OCI-LY1 (cell line): Measurements from ENCODE around the gene OR5AU1.
"Not testable (repeated sequence)": the region's sequence is repeated elsewhere in the genome, so short reads cannot be mapped to it uniquely, and the experiment has no call there.

Experiments used
- H2AFZ ChIP-seq: fragments of 200-600 bp; sonication (generic), shearing (Covaris generic); 2 replicates; pipeline ENCODE4 v1.6.0; 2014; ENCODE audit warnings: antibody characterized with exemption, mild to moderate bottlenecking, low read length
- H3F3A ChIP-seq: fragments of 200-600 bp; sonication (generic), shearing (Covaris generic); 2 replicates; pipeline ENCODE4 v1.6.0; 2014; ENCODE audit warnings: mild to moderate bottlenecking, antibody characterized with exemption, low read length, moderate library complexity; ENCODE audit not compliant: insufficient read depth
- H3K27ac ChIP-seq: fragments of 200-600 bp; sonication (generic); 2 replicates; pipeline ENCODE4 v1.5.1; 2014; ENCODE audit warnings: low read length, mixed run types, mild to moderate bottlenecking, low read depth; ENCODE audit not compliant: poor library complexity, severe bottlenecking
- H3K27me3 ChIP-seq: fragments of 200-600 bp; sonication (generic); 2 replicates; pipeline ENCODE4 v1.6.0; 2014; ENCODE audit warnings: antibody characterized with exemption, mild to moderate bottlenecking, low read length, moderate library complexity; ENCODE audit not compliant: insufficient read depth
- H3K36me3 ChIP-seq: fragments of 200-600 bp; sonication (generic); 2 replicates; pipeline ENCODE4 v1.6.1; 2014; ENCODE audit warnings: mild to moderate bottlenecking, antibody characterized with exemption, low read length, moderate library complexity, mixed read lengths; ENCODE audit not compliant: insufficient read depth
- H3K4me1 ChIP-seq: fragments of 200-600 bp; sonication (generic); 2 replicates; pipeline ENCODE4 v1.5.1; 2014; ENCODE audit warnings: mild to moderate bottlenecking, low read length, moderate library complexity; ENCODE audit not compliant: insufficient read depth, severe bottlenecking
- H3K4me2 ChIP-seq: fragments of 200-600 bp; sonication (generic), shearing (Covaris generic); 2 replicates; pipeline ENCODE4 v1.6.1; 2014; ENCODE audit warnings: low read length
- H3K4me3 ChIP-seq: fragments of 200-600 bp; sonication (generic); 2 replicates; pipeline ENCODE4 v1.5.1; 2014; ENCODE audit warnings: low read length, low read depth, mild to moderate bottlenecking, mixed read lengths; ENCODE audit not compliant: poor library complexity, severe bottlenecking
- H3K79me2 ChIP-seq: fragments of 200-600 bp; shearing (Covaris generic); 2 replicates; pipeline ENCODE4 v1.6.1; 2016; ENCODE audit warnings: mixed run types, low read length, mixed read lengths; ENCODE audit not compliant: insufficient read depth
- H3K9ac ChIP-seq: fragments of 200-600 bp; sonication (generic), shearing (Covaris generic); 2 replicates; pipeline ENCODE4 v1.6.1; 2014; ENCODE audit warnings: mild to moderate bottlenecking, low read length, mixed read lengths
- H3K9me2 ChIP-seq: fragments of 200-600 bp; sonication (generic), shearing (Covaris generic); 2 replicates; pipeline ENCODE4 v1.6.1; 2014; ENCODE audit warnings: low read depth, mild to moderate bottlenecking, low read length, mixed read lengths
- H3K9me3 ChIP-seq: fragments of 200-600 bp; shearing (Covaris generic); 2 replicates; pipeline ENCODE4 v1.6.1; 2014; ENCODE audit warnings: low read length, mixed read lengths
- H4K20me1 ChIP-seq: fragments of 200-600 bp; sonication (generic), shearing (Covaris generic); 2 replicates; pipeline ENCODE4 v1.6.0; 2016; ENCODE audit warnings: mild to moderate bottlenecking, low read length; ENCODE audit not compliant: insufficient read depth
- CTCF ChIP-seq: fragments of 200-600 bp; sonication (generic), shearing (Covaris generic); IDR thresholded peaks from 2 replicates; pipeline ENCODE4 v1.5.1; 2017; ENCODE audit warnings: mild to moderate bottlenecking, antibody characterized with exemption, low read length, moderate library complexity, mixed read lengths
- EZH2 ChIP-seq: fragments of 200-600 bp; sonication (generic), shearing (Covaris generic); IDR thresholded peaks from 2 replicates; pipeline ENCODE4 v1.8.0; 2017; ENCODE audit warnings: borderline replicate concordance, mixed run types, mild to moderate bottlenecking, antibody characterized with exemption, low read length, moderate library complexity, mixed read lengths

The OR5AU1 gene

GRCh38 chr14:21162081-21162480, 6.2 kb upstream of the OR5AU1 start:
- H4K20me1 ChIP-seq: no peaks in the 10 kb centered on the region
- no peaks in the 10 kb centered on the region for H3K36me3 ChIP-seq
- no peak overlapping the region for H3K4me2 ChIP-seq
- H3K27me3 ChIP-seq: no peaks in the 10 kb centered on the region; the same call in none of the 2 replicates
- H3K9me2 ChIP-seq: no peaks in the 10 kb centered on the region
- H2AFZ ChIP-seq: no peak overlapping the region
- H3K4me3 ChIP-seq: no peak overlapping the region
- no peaks in the 10 kb centered on the region for H3K79me2 ChIP-seq
- no peak overlapping the region for H3K27ac ChIP-seq
- no peak for TF ChIP-seq EZH2
- no peak for TF ChIP-seq CTCF
- H3K9ac ChIP-seq: no peak overlapping the region
- no peaks in the 10 kb centered on the region for H3K4me1 ChIP-seq
- H3F3A ChIP-seq: no peaks in the 10 kb centered on the region
- no peaks in the 10 kb centered on the region for H3K9me3 ChIP-seq

- Histone ChIP-seq H3K27me3 (no peaks in the 10 kb centered on the region; the same call in none of the 2 replicates), H3K4me2 (no peak overlapping the region), H3K27ac (no peak overlapping the region), H3K79me2 (no peaks in the 10 kb centered on the region), H3K9ac (no peak overlapping the region), H4K20me1 (no peaks in the 10 kb centered on the region), H3K9me2 (no peaks in the 10 kb centered on the region), H3F3A (no peaks in the 10 kb centered on the region), H3K36me3 (no peaks in the 10 kb centered on the region), H2AFZ (no peak overlapping the region), H3K4me3 (no peak overlapping the region), H3K9me3 (no peaks in the 10 kb centered on the region), H3K4me1 (no peaks in the 10 kb centered on the region)
- TF ChIP-seq CTCF: no peak
- TF ChIP-seq EZH2: no peak
These were observed 4.3 kb upstream of the OR5AU1 start for GRCh38 chr14:21160061-21160610.

- H3K4me3 ChIP-seq, H3K4me1 ChIP-seq, H4K20me1 ChIP-seq, H3F3A ChIP-seq, H3K9me2 ChIP-seq, H3K4me2 ChIP-seq, H3K79me2 ChIP-seq, H2AFZ ChIP-seq, H3K36me3 ChIP-seq, H3K9me3 ChIP-seq, H3K27me3 ChIP-seq, H3K9ac ChIP-seq, H3K27ac ChIP-seq: not testable (repeated sequence)
These were observed 2.3 kb upstream of the OR5AU1 start for GRCh38 chr14:21158175-21158574.

- H3K4me2 ChIP-seq: no peak overlapping the region
- H3K36me3 ChIP-seq: no peaks in the 10 kb centered on the region
- H3K9ac ChIP-seq: no peak overlapping the region
- no peaks in the 10 kb centered on the region for H3K9me2 ChIP-seq
- H4K20me1 ChIP-seq: no peaks in the 10 kb centered on the region
- no peak overlapping the region for H3K4me3 ChIP-seq
- H3K27ac ChIP-seq: no peak overlapping the region
- no peaks in the 10 kb centered on the region for H3K79me2 ChIP-seq
- H3K4me1 ChIP-seq: no peaks in the 10 kb centered on the region
- H3K27me3 ChIP-seq: no peaks in the 10 kb centered on the region
- H3F3A ChIP-seq: no peaks in the 10 kb centered on the region
- TF ChIP-seq EZH2 (no peak), CTCF (no peak)
- 0 out of 2 replicates have a peak, but pooled peaks cover 3% of the 10 kb centered on the region for H3K9me3 ChIP-seq
- no peak overlapping the region for H2AFZ ChIP-seq
These were observed 6.1 kb downstream of the OR5AU1 start for GRCh38 chr14:21149641-21150367.
